ENCODE data around the gene SEC61G. TPM values are rescaled to one million over a fixed set of nuclear protein-coding genes. Genes with fewer than 3 reads are reported as not detected.

SEC61G gene
- total and polyA plus RNA-seq, 9 donors: 66.7 to 187 (median 110) TPM

DNA sequence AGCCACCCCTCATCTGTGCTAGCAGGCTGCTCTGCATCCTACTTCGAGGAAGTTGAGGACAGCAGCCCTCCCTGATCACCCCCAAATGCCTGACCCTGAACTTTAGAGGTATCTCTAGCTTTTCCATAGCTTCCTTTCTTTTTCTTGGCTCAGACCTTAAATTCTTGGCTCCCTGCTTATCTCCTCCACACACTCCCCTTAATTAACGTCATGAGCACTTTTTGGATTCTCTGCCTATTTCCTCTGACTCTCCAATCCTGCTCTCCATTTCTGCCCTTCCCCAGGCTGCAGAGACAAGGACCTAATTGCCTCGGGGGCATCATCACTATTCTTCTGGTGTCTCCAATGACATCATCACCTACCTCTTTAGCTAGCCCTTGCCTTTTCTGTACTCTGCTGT, 40.8 kb upstream of the SEC61G start:
- no peaks in the 10 kb centered on the region for H3K27me3 ChIP-seq
- intact Hi-C loops (cut with DNase I): loop anchor here in 2 of 4 donors (5.0 kb wide), 2 partner anchors 388 to 453 kb away; no protein-coding TSS in a partner anchor
- 3 to 13% (median 4%) methylated on average over 3 of the region's 3 CpGs for WGBS, 3 donors
- no peak overlapping the region for H3K27ac ChIP-seq
- H3K36me3 ChIP-seq: no peaks in the 10 kb centered on the region
- H3K9me3 ChIP-seq: no peaks in the 10 kb centered on the region
- DNase-seq: no peak
- TF ChIP-seq POLR2A (IDR thresholded peaks at IDR 0.05) (no peak), EP300 (IDR thresholded peaks at IDR 0.05) (no peak)
- TF ChIP-seq, protein P1, sequence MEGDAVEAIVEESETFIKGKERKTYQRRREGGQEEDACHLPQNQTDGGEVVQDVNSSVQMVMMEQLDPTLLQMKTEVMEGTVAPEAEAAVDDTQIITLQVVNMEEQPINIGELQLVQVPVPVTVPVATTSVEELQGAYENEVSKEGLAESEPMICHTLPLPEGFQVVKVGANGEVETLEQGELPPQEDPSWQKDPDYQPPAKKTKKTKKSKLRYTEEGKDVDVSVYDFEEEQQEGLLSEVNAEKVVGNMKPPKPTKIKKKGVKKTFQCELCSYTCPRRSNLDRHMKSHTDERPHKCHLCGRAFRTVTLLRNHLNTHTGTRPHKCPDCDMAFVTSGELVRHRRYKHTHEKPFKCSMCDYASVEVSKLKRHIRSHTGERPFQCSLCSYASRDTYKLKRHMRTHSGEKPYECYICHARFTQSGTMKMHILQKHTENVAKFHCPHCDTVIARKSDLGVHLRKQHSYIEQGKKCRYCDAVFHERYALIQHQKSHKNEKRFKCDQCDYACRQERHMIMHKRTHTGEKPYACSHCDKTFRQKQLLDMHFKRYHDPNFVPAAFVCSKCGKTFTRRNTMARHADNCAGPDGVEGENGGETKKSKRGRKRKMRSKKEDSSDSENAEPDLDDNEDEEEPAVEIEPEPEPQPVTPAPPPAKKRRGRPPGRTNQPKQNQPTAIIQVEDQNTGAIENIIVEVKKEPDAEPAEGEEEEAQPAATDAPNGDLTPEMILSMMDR (IDR thresholded peaks at IDR 0.05): no peak
- peaks cover 1% of the 10 kb centered on the region for H3K4me1 ChIP-seq (ENCODE audit: insufficient read depth)
- no peak overlapping the region for H3K4me3 ChIP-seq

DNA sequence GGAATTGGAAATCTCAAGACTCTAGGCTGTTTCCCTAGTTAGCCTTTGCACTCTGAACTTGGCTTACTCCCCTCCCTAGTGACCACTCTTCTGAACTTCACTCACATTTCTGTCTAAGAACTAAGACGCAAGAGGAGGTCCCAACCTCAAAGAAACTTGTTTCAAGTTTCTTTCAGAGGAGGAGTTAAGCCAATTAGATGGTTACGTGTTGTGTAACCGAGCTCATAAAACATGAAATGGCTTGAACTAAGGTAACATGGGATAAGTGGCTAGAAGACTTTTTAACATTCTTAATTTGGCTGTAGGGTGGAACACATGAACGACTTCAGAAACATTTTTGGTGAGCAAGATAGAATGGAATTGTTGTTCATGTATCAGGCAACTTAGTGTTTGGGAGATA, 39.5 kb upstream of the SEC61G start:
- no peak overlapping the region for H3K4me3 ChIP-seq
- no peak for TF ChIP-seq POLR2A (IDR thresholded peaks at IDR 0.05)
- TF ChIP-seq, protein P1 (IDR thresholded peaks at IDR 0.05): no peak
- TF ChIP-seq EP300 (IDR thresholded peaks at IDR 0.05): no peak
- no peaks in the 10 kb centered on the region for H3K9me3 ChIP-seq
- 89 to 92% (median 90%) methylated on average over 4 of the region's 4 CpGs for WGBS, 3 donors
- H3K36me3 ChIP-seq: no peaks in the 10 kb centered on the region
- intact Hi-C loops (cut with DNase I): loop anchor here in 2 of 4 donors (5.0 kb wide), 2 partner anchors 389 to 454 kb away; no protein-coding TSS in a partner anchor
- DNase-seq: no peak
- no peak overlapping the region for H3K27ac ChIP-seq
- no peaks in the 10 kb centered on the region for H3K27me3 ChIP-seq
- H3K4me1 ChIP-seq (ENCODE audit: insufficient read depth): peaks cover 1% of the 10 kb centered on the region

DNA sequence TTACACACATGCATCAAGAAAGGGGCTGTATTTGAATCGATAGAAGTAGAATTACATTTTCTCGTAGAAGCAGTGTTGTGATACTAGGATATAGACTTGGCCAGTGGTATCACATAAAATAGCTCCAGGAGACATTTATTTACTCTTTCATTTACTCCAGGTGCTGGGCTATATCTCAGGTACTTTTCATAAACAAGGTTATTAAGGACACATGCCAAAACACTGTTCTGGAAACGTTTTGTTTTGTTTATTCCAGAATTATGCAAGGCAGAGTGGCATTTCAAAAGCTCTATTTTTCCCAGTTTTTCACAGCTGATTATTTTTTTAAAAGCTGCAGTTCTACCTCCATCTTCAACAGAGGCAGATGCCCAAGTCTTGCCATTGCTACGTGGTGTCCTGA, 37.8 kb upstream of the SEC61G start:
- WGBS, 3 donors: 75 to 87% (median 85%) methylated on average over 4 of the region's 4 CpGs

DNA sequence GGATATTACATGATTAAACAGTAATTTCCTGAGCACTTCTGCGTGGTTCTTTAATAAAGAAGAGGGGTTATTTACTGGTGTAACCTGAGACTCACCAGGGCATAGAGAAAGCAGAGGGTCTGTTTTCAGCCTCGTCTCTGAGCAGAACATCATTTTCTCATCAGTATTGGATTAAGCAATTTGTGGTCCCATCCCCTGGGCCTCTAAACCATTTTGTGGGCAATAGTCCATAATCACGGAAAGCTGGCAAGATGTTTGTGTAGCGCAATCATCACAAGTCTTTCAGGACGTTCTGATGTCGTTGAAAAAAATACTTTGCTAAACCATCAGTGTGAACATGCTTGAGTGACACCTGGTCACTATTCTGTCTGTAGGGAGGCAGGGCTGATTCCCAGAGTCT, 37.1 kb upstream of the SEC61G start:
- H3K27me3 ChIP-seq: no peaks in the 10 kb centered on the region
- H3K4me1 ChIP-seq (ENCODE audit: insufficient read depth): peaks cover 1% of the 10 kb centered on the region
- no peak for TF ChIP-seq EP300 (IDR thresholded peaks at IDR 0.05)
- TF ChIP-seq POLR2A (IDR thresholded peaks at IDR 0.05): no peak
- TF ChIP-seq, protein P1 (IDR thresholded peaks at IDR 0.05): no peak
- intact Hi-C loops (cut with DNase I): loop anchor here in 2 of 4 donors (5.0 kb wide), 2 partner anchors 391 to 456 kb away; no protein-coding TSS in a partner anchor
- 64 to 79% (median 73%) methylated on average over 6 of the region's 6 CpGs for WGBS, 3 donors
- no peak overlapping the region for H3K4me3 ChIP-seq
- DNase-seq: no peak
- no peaks in the 10 kb centered on the region for H3K36me3 ChIP-seq
- H3K9me3 ChIP-seq: no peaks in the 10 kb centered on the region
- no peak overlapping the region for H3K27ac ChIP-seq

More for the DNA sequence above, 37.8 kb upstream of the SEC61G start:
- peaks cover 1% of the 10 kb centered on the region for H3K4me1 ChIP-seq (ENCODE audit: insufficient read depth)
- no peak overlapping the region for H3K4me3 ChIP-seq
- no peaks in the 10 kb centered on the region for H3K9me3 ChIP-seq
- no peak for TF ChIP-seq POLR2A (IDR thresholded peaks at IDR 0.05)
- TF ChIP-seq, protein P1 (IDR thresholded peaks at IDR 0.05): no peak
- TF ChIP-seq EP300 (IDR thresholded peaks at IDR 0.05): no peak
- H3K27me3 ChIP-seq: no peaks in the 10 kb centered on the region
- intact Hi-C loops (cut with DNase I): loop anchor here in 2 of 4 donors (5.0 kb wide), 2 partner anchors 390 to 455 kb away; no protein-coding TSS in a partner anchor
- no peak for DNase-seq
- no peaks in the 10 kb centered on the region for H3K36me3 ChIP-seq
- H3K27ac ChIP-seq: no peak overlapping the region
